HG03575 (cell line): Measurements from ENCODE around the gene IQCF2.
"Not testable (repeated sequence)": the region's sequence is repeated elsewhere in the genome, so short reads cannot be mapped to it uniquely, and the experiment has no call there.

Experiments used
- ATAC-seq: cut with Tn5 transposase; IDR thresholded peaks from one replicate; pipeline ENCODE4 v1.9.1; 2021; ENCODE audit not compliant: unreplicated experiment, insufficient number of reproducible peaks, low FRiP score; ENCODE audit errors: extremely low read depth

Gene IQCF2

GRCh38 chr3:51860703-51861665 lies at the start of gene IQCF2:
TSS of gene IQCF2 (plus strand) at chr3:51861615. CDS start at chr3:51861667, 52 bp downstream.
- no peak for ATAC-seq

DNA sequence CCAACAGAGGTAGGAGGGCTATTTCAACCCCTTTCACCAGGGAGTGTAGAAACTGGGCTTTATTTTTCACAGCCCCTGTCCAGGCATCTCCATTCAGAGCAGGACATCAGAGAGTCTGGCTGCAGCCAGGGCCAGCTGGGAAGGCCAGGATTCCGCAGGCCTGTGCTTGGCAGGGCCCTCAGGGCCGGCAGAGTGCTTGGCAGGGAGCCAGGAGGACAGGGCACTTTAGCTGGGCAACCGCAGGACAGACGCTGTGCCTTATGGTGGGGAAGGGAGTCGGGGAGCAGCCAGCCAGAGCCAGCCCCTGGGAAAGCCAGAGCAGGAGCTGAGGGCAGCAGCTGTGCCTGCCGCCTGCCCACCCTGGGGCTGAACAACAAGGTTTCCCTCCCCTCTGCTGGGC lies 47.9 kb upstream of the IQCF2 start:
- ATAC-seq, result no peak

GRCh38 chr3:51814034-51814433 lies 47.4 kb upstream of the IQCF2 start:
- ATAC-seq, result no peak

- no peak for ATAC-seq
These were observed 45.8 kb upstream of the IQCF2 start for GRCh38 chr3:51815614-51816013.

DNA sequence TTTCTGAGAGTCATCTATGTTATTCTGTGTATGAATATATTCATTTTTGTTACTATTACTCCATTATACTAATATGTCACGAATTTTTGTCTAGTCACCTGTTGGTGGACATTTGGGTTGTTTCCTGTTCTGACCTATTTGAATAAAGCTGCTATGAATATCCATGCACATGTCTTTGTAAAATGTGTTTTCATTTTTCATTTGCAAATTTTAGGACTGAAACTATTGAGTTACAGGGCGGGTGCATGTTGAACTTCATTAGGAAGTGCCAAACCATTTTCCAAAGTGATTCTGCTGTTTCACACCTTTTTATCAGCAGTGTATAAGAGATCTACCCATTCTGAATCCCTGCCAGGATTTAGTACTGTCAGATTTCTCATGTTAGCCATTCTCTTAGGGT lies 44.7 kb upstream of the IQCF2 start:
- no peak for ATAC-seq

DNA sequence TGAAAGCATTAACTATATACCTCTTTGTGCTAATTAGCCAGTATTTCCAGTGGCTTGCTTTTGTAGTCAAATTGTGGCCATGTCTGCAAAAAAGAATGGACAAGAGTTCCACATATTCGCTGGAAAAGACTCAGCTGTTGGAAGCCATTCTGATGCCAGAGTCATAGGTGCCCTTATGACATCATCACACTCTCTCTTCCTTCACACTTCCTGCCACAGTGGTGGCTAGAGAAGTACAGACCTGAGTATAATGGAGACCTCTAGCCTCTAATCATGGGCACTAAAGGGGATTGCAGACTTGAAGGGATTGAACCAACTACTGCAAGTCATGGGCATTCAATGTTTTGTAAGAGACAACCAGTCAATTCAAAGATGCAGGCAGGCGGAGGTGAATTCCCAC lies 44.0 kb upstream of the IQCF2 start:
- ATAC-seq, result no peak

DNA sequence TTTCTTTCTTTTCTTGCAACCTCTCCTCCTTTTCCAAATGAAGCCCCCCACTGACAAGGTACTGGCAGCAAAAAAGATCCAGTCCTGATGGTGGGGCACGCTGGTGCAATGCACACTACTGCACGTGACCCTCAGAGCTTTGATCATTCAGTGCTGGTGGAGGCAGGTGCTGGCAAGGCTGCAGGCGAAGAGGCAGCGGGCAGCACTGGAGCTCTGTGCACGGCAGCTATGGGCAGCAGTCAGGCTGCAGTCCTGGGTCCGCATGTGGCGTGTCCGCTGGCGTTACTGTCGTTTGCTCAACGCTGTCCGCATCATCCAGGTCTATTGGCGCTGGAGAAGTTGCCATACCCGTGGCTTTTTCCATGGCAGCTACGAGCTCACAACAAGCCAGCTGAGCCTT lies 42.3 kb upstream of the IQCF2 start:
- no peak for ATAC-seq

- no peak for ATAC-seq
These were observed 41.6 kb upstream of the IQCF2 start for GRCh38 chr3:51819709-51820406.

- ATAC-seq, result no peak
These were observed 33.1 kb upstream of the IQCF2 start for GRCh38 chr3:51828297-51828696.

- ATAC-seq, result no peak
These were observed 31.1 kb upstream of the IQCF2 start for GRCh38 chr3:51830345-51830744.

DNA sequence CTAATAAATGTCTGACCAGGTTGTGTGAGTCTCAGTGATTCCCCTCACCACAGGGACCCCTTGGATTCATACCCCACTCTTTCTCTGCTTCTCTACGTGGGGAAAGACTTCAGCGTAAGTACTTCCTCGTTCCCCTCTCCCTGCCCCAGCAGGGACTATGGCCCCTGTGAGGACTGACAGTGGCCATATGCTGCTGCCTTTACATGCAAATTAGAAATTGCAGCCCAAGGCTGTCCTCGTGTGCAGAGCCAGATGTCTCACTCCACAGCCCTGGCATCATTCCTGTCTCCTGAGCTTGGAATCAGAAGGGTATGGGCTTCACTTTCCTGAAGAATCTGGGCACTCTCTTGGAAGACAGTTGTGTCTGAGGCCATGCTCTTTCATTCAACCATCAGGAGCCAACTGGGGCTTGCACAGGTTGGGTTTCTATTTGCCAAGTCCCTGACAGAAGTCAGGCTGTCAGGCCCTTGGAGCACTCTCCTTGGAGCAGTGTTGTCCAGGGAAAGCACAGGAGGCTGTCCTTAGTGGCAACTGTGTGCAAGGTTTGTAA lies 30.5 kb upstream of the IQCF2 start:
- ATAC-seq, result no peak

- no peak for ATAC-seq
These were observed 24.8 kb upstream of the IQCF2 start for GRCh38 chr3:51836606-51837005.

- ATAC-seq, result no peak
These were observed 16.3 kb upstream of the IQCF2 start for GRCh38 chr3:51845129-51845528.

- ATAC-seq, result not testable (repeated sequence)
These were observed 6.0 kb upstream of the IQCF2 start for GRCh38 chr3:51855411-51855810.

GRCh38 chr3:51862886-51863285 lies 1.5 kb downstream of the IQCF2 start:
- ATAC-seq, result no peak

- not testable (repeated sequence) for ATAC-seq
These were observed 7.5 kb downstream of the IQCF2 start for GRCh38 chr3:51868896-51869295.

GRCh38 chr3:51869304-51869703 lies 7.9 kb downstream of the IQCF2 start:
- ATAC-seq, result no peak

DNA sequence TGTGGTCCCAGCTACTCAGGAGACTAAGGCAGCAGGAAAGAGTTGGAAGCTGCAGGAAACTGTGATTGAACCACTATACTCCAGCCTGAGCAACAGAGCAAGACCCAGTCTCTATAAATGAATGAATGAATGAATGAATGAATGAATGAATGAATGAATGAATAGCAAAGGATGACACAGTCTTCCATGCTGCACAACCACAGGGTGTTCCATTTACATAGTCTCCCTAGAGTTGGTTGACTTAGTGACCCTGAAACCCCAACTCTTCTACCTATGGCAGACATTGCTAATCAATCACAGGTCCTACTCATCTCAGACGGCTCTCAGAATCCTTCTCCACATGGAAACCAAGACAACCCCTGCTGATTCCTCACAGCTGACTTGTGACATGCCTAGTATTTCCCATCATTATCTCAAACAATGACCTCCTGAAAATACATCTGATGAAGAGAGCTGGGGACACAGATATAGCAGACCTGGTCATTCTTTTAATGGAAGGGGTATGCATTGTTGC lies 11.9 kb downstream of the IQCF2 start:
- no peak for ATAC-seq

DNA sequence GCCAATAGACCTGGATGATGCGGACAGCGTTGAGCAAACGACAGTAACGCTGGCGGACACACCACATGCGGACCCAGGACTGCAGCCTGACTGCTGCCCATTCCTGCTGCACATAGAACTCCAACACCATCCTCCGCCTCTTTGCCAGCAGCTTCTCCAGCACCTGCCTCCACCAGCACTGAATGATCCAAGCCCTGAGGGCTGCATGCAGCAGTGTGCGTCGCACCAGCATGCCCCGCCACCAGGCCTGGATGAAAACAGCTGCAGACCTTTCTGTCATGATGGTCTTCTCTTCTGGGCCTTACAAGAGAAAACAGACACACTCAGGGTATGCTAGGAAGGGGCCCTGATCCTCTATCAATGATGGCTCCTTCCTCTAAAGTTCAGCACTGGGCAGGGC lies 12.5 kb downstream of the IQCF2 start:
- ATAC-seq, result no peak

DNA sequence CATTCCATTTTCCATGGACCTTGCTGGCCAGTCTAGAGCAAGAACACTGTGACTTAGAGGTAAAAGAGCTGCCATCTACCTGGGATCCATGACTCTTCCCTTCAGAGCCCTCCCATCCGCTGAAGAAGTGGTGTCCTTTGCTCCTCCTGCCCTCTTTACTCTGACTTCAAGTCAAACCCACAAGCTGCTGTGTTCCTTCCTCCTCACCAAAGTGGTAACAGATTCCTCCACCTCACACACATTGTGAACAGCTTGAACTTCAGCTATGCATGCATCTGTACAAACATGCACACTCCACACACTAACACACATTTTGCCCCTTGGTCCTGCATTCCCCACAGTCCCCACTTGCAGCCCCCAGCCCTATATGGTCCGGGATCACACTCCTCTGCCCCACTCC lies 13.0 kb downstream of the IQCF2 start:
- no peak for ATAC-seq
